ENCODE data around the gene MPZL3. TPM values are rescaled to one million over a fixed set of nuclear protein-coding genes. Genes with fewer than 3 reads are reported as not detected.

MPZL3 gene
- total RNA-seq, 3 donors from 2014 or later: 52.7 to 72.0 (median 56.4) TPM

- Mint-ChIP-seq H3K4me3 (no peak overlapping the region), H3K27me3 (ENCODE audit: low read depth) (no peaks in the 10 kb centered on the region), H3K9me3 (no peaks in the 10 kb centered on the region), H3K36me3 (ENCODE audit: insufficient read depth) (peaks cover 56% of the 10 kb centered on the region), H3K4me1 (ENCODE audit: low read depth) (peaks cover 44% of the 10 kb centered on the region)
- ATAC-seq (peak; percentile 92 to 93), DNase-seq (peak; percentile 56)
Observed at GRCh38 chr11:118232659-118233058, 19.5 kb downstream of the MPZL3 start.

- Mint-ChIP-seq H3K27me3 (ENCODE audit: low read depth) (no peaks in the 10 kb centered on the region), H3K4me1 (ENCODE audit: low read depth) (peaks cover 35% of the 10 kb centered on the region), H3K9me3 (no peaks in the 10 kb centered on the region), H3K4me3 (no peak overlapping the region), H3K36me3 (ENCODE audit: insufficient read depth) (peaks cover 54% of the 10 kb centered on the region)
- DNase-seq (no peak), ATAC-seq (no peak)
Observed at GRCh38 chr11:118231461-118231860, 20.7 kb downstream of the MPZL3 start.

- peak; percentile 39 for DNase-seq
- H3K9me3 Mint-ChIP-seq: no peaks in the 10 kb centered on the region
- H3K4me1 Mint-ChIP-seq (ENCODE audit: low read depth): peaks cover 33% of the 10 kb centered on the region
Observed at GRCh38 chr11:118230088-118230487, 22.1 kb downstream of the MPZL3 start.

GRCh38 chr11:118229274-118229847 lies 22.8 kb downstream of the MPZL3 start:
- ATAC-seq (no peak), DNase-seq (no peak)
- H3K4me3 Mint-ChIP-seq: peak overlapping the region; percentile 33
- H3K27me3 Mint-ChIP-seq (ENCODE audit: low read depth): no peaks in the 10 kb centered on the region
- no peaks in the 10 kb centered on the region for H3K9me3 Mint-ChIP-seq
- peaks cover 51% of the 10 kb centered on the region for H3K36me3 Mint-ChIP-seq (ENCODE audit: insufficient read depth)
- H3K4me1 Mint-ChIP-seq (ENCODE audit: low read depth): peaks cover 35% of the 10 kb centered on the region

More at GRCh38 chr11:118230088-118230487, 22.1 kb downstream of the MPZL3 start:
- Mint-ChIP-seq H3K36me3 (ENCODE audit: insufficient read depth) (peaks cover 53% of the 10 kb centered on the region), H3K27me3 (ENCODE audit: low read depth) (no peaks in the 10 kb centered on the region), H3K4me3 (no peak overlapping the region)
- ATAC-seq: no peak

- ATAC-seq (no peak), DNase-seq (no peak)
- Mint-ChIP-seq H3K27me3 (ENCODE audit: low read depth) (no peaks in the 10 kb centered on the region), H3K4me1 (ENCODE audit: low read depth) (peaks cover 31% of the 10 kb centered on the region), H3K9me3 (no peaks in the 10 kb centered on the region), H3K4me3 (peak overlapping the region; percentile 1), H3K36me3 (ENCODE audit: insufficient read depth) (peaks cover 41% of the 10 kb centered on the region)
Observed at GRCh38 chr11:118227865-118228785, 24.0 kb downstream of the MPZL3 start.

GRCh38 chr11:118226781-118227180 lies 25.4 kb downstream of the MPZL3 start:
- Mint-ChIP-seq H3K27me3 (ENCODE audit: low read depth) (no peaks in the 10 kb centered on the region), H3K4me1 (ENCODE audit: low read depth) (peaks cover 35% of the 10 kb centered on the region), H3K9me3 (no peaks in the 10 kb centered on the region), H3K36me3 (ENCODE audit: insufficient read depth) (peaks cover 38% of the 10 kb centered on the region), H3K4me3 (peak overlapping the region; percentile 47)
- ATAC-seq: no peak
- no peak for DNase-seq

GRCh38 chr11:118226296-118226695 lies 25.9 kb downstream of the MPZL3 start:
- Mint-ChIP-seq H3K4me1 (ENCODE audit: low read depth) (peaks cover 40% of the 10 kb centered on the region), H3K27me3 (ENCODE audit: low read depth) (no peaks in the 10 kb centered on the region), H3K9me3 (no peaks in the 10 kb centered on the region), H3K36me3 (ENCODE audit: insufficient read depth) (peaks cover 38% of the 10 kb centered on the region), H3K4me3 (peak overlapping the region; percentile 47)
- DNase-seq (no peak), ATAC-seq (no peak)

GRCh38 chr11:118224511-118225188 lies 27.5 kb downstream of the MPZL3 start, which contains the start of gene JAML:
Gene JAML (minus strand): TSS chr11:118225011. CDS start chr11:118214866, 10,145 bp downstream.
- peak; percentile 53 for DNase-seq
- peak; percentile 73 to 82 for ATAC-seq
- no peaks in the 10 kb centered on the region for H3K9me3 Mint-ChIP-seq
- peak within 1 kb of the TSS; percentile 82 for H3K4me3 Mint-ChIP-seq
- peaks cover 47% of the 10 kb centered on the region for H3K36me3 Mint-ChIP-seq (ENCODE audit: insufficient read depth)
- no peaks in the 10 kb centered on the region for H3K27me3 Mint-ChIP-seq (ENCODE audit: low read depth)
- peaks cover 56% of the 10 kb centered on the region for H3K4me1 Mint-ChIP-seq (ENCODE audit: low read depth)

- Mint-ChIP-seq H3K27me3 (ENCODE audit: low read depth) (no peaks in the 10 kb centered on the region), H3K9me3 (no peaks in the 10 kb centered on the region), H3K4me1 (ENCODE audit: low read depth) (peaks cover 63% of the 10 kb centered on the region), H3K36me3 (ENCODE audit: insufficient read depth) (peaks cover 44% of the 10 kb centered on the region), H3K4me3 (peak overlapping the region; percentile 82)
- DNase-seq (no peak), ATAC-seq (peak; percentile 9 to 14)
Observed at GRCh38 chr11:118223992-118224391, 28.2 kb downstream of the MPZL3 start.

- DNase-seq: no peak
- H3K9me3 Mint-ChIP-seq: no peaks in the 10 kb centered on the region
- peaks cover 46% of the 10 kb centered on the region for H3K36me3 Mint-ChIP-seq (ENCODE audit: insufficient read depth)
- no peaks in the 10 kb centered on the region for H3K27me3 Mint-ChIP-seq (ENCODE audit: low read depth)
- H3K4me1 Mint-ChIP-seq (ENCODE audit: low read depth): peaks cover 67% of the 10 kb centered on the region
- peak overlapping the region; percentile 82 for H3K4me3 Mint-ChIP-seq
- peak; percentile 17 to 20 for ATAC-seq
Observed at GRCh38 chr11:118223570-118223969, 28.6 kb downstream of the MPZL3 start.

- Mint-ChIP-seq H3K27me3 (ENCODE audit: low read depth) (no peaks in the 10 kb centered on the region), H3K9me3 (no peaks in the 10 kb centered on the region), H3K4me3 (peak overlapping the region; percentile 82), H3K36me3 (ENCODE audit: insufficient read depth) (peaks cover 34% of the 10 kb centered on the region), H3K4me1 (ENCODE audit: low read depth) (peaks cover 79% of the 10 kb centered on the region)
- ATAC-seq (no peak), DNase-seq (no peak)
Observed at GRCh38 chr11:118222437-118222836, 29.7 kb downstream of the MPZL3 start.

- no peaks in the 10 kb centered on the region for H3K27me3 Mint-ChIP-seq (ENCODE audit: low read depth)
- no peaks in the 10 kb centered on the region for H3K9me3 Mint-ChIP-seq
- H3K36me3 Mint-ChIP-seq (ENCODE audit: insufficient read depth): peaks cover 28% of the 10 kb centered on the region
- peak overlapping the region; percentile 23 for H3K4me3 Mint-ChIP-seq
- no peak for DNase-seq
- H3K4me1 Mint-ChIP-seq (ENCODE audit: low read depth): peaks cover 88% of the 10 kb centered on the region
- no peak for ATAC-seq
Observed at GRCh38 chr11:118221419-118221818, 30.7 kb downstream of the MPZL3 start.

GRCh38 chr11:118219732-118220131 lies 32.4 kb downstream of the MPZL3 start:
- H3K9me3 Mint-ChIP-seq: no peaks in the 10 kb centered on the region
- peaks cover 92% of the 10 kb centered on the region for H3K4me1 Mint-ChIP-seq (ENCODE audit: low read depth)
- DNase-seq: no peak
- peak overlapping the region; percentile 70 for H3K4me3 Mint-ChIP-seq
- no peaks in the 10 kb centered on the region for H3K27me3 Mint-ChIP-seq (ENCODE audit: low read depth)
- H3K36me3 Mint-ChIP-seq (ENCODE audit: insufficient read depth): peaks cover 18% of the 10 kb centered on the region
- no peak for ATAC-seq

GRCh38 chr11:118219244-118219643 lies 32.9 kb downstream of the MPZL3 start:
- no peaks in the 10 kb centered on the region for H3K27me3 Mint-ChIP-seq (ENCODE audit: low read depth)
- ATAC-seq (no peak), DNase-seq (no peak)
- peaks cover 94% of the 10 kb centered on the region for H3K4me1 Mint-ChIP-seq (ENCODE audit: low read depth)
- H3K4me3 Mint-ChIP-seq: peak overlapping the region; percentile 70
- H3K9me3 Mint-ChIP-seq: no peaks in the 10 kb centered on the region
- peaks cover 18% of the 10 kb centered on the region for H3K36me3 Mint-ChIP-seq (ENCODE audit: insufficient read depth)

Data from activated T-cell treated with anti-CD3 and anti-CD28 coated beads, Interleukin-2, amount 50 U/mL, for 4 hours (primary cell).